HG03354 (cell line): ENCODE results near the gene HS6ST2.

Experiments
- ATAC-seq: cut with Tn5 transposase; IDR thresholded peaks from one replicate; pipeline ENCODE4 v1.9.1; 2021; ENCODE audit warnings: mild to moderate bottlenecking; ENCODE audit not compliant: unreplicated experiment, poor library complexity, severe bottlenecking

HS6ST2 gene

GRCh38 chrX:132858018-132858417 lies 100.4 kb downstream of the HS6ST2 start:
- no peak for ATAC-seq

DNA sequence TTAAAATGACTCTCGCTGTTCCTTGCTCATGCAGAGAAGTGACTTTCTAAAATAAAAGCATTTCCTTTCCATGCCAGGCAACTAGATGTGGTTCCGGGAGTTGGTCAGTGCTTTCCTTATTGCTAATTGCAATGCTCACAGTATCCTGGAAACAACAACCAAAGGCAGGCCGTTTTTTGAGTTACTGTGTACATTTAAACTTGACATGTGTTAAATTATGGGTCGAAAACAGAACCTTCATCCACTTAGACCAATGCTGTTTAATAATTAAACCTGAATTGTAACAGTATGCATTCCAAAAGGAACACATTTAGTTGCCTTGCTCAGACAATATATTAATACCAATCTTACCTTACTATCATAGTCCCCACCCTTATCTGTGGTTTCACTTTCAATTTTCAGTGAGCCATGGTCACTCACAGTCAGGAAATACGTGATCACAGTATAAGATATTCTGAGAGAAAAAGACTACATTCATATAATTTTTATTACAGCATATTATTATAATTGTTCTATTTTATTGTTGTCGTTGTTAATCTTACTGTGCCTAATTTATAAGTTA lies 102.6 kb downstream of the HS6ST2 start:
- ATAC-seq, result no peak

DNA sequence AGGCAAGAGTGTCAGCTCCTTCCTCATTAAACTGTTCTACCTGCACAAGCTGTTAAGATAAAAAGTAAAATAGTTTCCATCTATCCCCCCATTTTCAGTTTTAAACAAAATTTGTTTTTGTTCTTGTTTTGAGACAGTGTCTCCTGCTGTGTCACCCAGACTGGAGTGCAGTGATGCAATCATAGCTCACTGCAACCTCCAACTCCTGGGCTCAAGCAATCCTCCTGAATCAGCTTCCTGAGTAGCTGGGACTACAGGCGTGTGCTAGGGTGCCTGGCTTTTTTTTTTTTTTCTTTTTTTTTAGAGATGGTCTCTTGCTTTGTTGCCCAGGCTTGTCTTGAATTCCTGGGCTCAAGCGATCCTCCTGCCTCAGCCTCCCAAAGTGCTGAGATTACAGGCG lies 105.4 kb downstream of the HS6ST2 start:
- ATAC-seq, result no peak

GRCh38 chrX:132848296-132848970 lies 110.0 kb downstream of the HS6ST2 start:
- no peak for ATAC-seq

- ATAC-seq, result no peak
Observed at GRCh38 chrX:132843363-132843762, 115.1 kb downstream of the HS6ST2 start.

DNA sequence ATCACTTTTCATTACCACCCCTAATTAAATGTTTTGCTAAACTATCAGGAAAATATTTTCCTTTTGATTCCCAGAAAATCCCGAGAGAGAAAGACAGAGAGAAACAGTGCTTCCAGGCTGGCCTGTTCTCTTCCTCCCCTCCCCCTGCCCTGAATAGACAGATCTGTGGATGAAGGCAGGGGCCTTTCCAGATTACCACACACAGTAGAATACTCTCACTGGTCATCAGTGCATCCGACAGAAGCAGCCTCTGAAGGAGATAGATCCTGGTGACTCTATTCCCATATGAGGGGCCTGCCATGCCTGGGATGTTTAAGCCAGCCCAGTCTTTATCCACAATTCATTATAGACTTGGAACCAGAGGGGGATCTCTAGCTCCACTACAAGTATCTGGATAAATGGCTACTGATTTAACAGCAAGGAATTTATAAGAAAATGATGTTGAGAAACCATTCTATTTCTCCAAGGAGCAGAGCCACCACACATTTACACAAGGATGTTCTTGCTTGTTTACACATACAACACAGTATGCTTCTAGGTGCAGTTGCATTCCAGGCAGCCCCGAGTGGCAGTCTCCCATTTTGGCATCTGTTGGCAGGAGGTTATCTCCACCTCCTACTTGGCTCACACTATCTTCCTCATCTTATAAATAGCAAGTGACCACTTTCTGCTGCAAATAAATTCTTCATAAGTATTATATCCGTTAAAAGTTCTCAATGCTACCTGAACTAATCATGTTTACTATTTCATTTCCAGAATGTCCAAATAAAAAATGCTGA lies 115.8 kb downstream of the HS6ST2 start:
- ATAC-seq, result no peak

- no peak for ATAC-seq
Observed at GRCh38 chrX:132837967-132838366, 120.5 kb downstream of the HS6ST2 start.

- no peak for ATAC-seq
Observed at GRCh38 chrX:132837126-132837525, 121.3 kb downstream of the HS6ST2 start.

DNA sequence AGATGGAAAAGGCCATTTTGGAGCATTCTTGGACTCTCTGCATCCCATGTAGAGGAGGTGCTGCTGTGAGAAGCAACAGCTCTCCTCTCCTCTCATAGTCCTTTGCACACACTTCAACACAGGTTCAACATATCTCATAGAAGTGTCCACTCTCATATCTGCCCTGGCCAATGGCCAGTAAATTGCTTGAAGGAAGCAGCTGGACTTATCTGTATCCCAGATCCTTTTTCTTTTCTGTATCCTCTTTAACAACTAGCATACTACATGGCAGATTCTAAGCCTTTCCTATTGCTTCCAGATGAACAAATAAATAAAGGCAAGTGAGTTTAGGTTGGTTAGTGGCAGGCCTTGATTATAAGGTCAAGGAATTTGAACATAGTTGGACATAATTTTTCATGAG lies 122.0 kb downstream of the HS6ST2 start:
- no peak for ATAC-seq

DNA sequence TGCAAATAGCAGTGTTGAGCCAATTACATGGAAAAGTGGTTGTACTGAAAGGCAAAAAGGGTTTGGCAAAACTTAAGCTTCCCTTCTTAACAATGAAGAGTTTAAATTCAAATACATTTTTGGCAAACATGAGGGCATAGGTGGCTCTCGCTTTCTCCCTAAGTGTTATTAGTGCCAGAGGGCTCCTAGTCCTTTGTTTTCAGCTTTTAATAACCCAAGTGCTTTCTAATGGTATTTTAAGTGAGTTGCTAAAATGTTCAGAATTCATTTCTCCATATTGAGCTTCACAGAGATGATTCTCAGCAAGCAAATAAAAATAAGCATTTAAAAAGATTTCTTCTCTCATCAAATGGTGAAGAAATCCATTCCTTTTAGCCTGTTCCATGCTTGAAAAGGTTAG lies 123.7 kb downstream of the HS6ST2 start:
- no peak for ATAC-seq

DNA sequence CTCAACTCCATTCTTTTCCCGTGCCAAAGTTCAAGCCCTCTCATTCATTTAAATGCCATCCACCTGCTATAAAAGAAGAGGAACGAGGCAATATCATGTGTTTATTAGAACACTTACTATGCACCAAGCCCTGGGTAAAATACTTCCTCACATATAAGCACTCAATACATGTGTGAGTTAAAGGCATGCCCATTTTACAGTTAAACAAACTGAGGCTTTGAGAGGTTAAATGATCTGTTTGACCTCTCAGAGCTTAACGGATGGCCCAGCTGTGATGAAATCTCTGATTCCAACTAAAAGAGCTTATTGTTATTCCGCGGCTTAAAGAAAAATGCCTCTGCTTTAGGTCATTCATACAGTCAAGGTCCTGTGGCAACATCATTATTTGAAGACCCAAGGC lies 124.3 kb downstream of the HS6ST2 start:
- ATAC-seq, result no peak

DNA sequence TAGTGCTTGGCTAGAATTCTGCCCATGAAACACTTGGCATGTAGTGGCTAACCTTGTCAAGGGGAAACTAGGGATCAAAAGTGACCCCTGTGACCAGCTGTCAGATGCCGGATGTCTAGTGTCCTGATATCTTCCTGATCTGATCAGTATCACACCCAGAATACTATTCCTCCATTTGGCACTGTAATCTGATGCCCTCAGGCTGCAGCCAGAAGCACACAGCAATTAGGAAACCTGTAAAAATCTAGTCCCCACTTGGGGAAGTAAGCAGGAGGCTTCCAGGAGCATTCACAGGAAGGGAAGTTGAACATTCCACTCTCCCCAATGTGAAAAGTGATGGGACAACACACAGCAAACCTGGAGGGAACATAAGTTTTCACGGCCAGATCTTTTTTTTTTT lies 125.1 kb downstream of the HS6ST2 start:
- ATAC-seq, result no peak

- no peak for ATAC-seq
Observed at GRCh38 chrX:132831336-132831973, 127.0 kb downstream of the HS6ST2 start.

DNA sequence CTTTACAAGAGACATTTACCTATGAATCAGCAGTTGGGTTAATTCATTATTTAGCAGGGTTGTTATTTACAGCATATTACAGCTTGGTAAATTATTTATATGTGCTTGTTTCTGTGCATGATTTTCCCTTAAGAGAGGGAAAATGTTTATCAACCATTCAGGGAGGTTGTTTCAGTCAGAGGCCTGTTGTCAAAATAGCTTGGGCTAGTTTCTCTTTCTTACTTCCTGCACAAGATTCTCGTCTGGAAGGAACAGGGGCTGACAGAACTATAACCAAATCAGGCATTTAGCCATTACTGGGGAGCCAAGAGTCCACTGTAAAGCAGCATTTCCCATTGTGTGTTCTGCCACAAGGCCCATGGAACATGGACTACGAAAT lies 135.8 kb downstream of the HS6ST2 start:
- ATAC-seq, result peak; percentile 64

GRCh38 chrX:132821974-132822633 lies 136.3 kb downstream of the HS6ST2 start:
- peak; percentile 89 for ATAC-seq

GRCh38 chrX:132820675-132821074 lies 137.8 kb downstream of the HS6ST2 start:
- ATAC-seq, result no peak

GRCh38 chrX:132819711-132820264 lies 138.6 kb downstream of the HS6ST2 start:
- no peak for ATAC-seq

DNA sequence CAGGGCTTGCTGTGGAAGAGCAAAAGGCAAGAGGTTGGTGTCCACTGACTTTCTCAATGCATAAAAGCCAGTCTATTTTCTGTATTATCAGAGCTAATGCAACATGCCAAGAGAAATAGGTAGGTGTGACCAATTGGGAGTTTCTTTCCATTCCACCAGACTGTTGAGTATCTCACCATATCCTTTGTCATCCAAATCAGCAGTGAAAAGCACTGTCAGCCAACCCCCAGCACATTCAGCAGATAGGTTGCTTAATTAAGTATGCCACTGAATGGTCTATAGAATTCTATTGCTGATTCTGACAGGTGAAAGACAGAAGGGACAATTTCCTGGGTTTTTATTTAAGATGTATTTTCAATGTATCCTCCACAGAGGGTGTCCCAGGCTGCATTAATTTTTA lies 139.8 kb downstream of the HS6ST2 start:
- no peak for ATAC-seq

- no peak for ATAC-seq
Observed at GRCh38 chrX:132815643-132816042, 142.8 kb downstream of the HS6ST2 start.
